Measurements from ENCODE around the gene PACS2.

Gene PACS2

DNA sequence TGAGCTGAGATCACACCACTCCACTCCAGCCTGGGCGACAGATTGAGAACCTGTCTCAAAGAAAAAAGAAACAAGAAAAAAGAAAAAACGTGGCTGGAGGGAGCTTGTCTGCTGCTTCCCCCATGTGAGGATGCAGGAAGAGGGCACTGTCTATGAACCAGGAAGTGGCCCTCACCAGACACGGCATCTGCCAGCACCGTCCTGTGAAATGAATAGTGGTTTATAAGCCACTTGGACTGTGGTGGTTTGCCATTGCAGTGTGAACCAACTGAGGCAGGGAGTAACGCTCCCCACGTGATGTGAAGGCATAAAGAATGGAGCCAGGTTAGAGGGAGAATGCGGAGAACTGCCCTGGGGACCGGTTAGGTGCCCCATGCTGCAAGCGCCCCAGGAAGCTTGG lies 9.2 kb upstream of the PACS2 start:
- Histone ChIP-seq H3K9me3 (ENCODE audit: low read length) (no peaks in the 10 kb centered on the region), H3K9ac (ENCODE audit: low read length) (no peak overlapping the region), H3K27me3 (ENCODE audit: control insufficient read depth in 1 of 2, insufficient read depth in 2 of 2, low read length in 2 of 2) (no peaks in the 10 kb centered on the region), H3K36me3 (ENCODE audit: insufficient read depth, low read length) (no peaks in the 10 kb centered on the region), H3K4me3 (ENCODE audit: low read depth in 1 of 2, low read length in 2 of 2) (no peak overlapping the region), H3K4me1 (ENCODE audit: insufficient read depth, low read length) (no peaks in the 10 kb centered on the region), H3K27ac (ENCODE audit: low read depth, low read length) (no peak overlapping the region)

DNA sequence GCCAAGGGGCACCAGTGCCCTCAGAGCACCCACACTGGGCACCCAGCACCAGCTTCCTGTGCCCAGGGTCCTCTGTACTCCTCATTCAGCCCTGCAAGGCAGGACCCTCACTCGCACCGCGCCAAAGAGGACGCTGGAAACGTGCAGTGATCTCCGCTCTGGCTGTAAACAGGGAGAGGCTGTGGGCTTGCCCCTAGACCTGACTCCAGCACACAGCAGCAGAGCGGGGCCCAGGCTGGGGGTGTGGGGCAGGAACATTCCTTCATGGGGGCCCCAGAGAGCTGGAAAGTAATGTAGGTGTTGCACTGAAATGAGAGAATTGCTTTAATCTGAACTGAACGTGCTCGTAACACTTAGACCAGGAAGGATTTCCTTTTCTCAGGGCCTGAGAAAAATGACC lies 8.8 kb upstream of the PACS2 start:
- Histone ChIP-seq H3K9ac (ENCODE audit: low read length) (no peak overlapping the region), H3K27ac (ENCODE audit: low read depth, low read length) (no peak overlapping the region), H3K4me1 (ENCODE audit: insufficient read depth, low read length) (no peaks in the 10 kb centered on the region), H3K9me3 (ENCODE audit: low read length) (no peaks in the 10 kb centered on the region), H3K36me3 (ENCODE audit: insufficient read depth, low read length) (no peaks in the 10 kb centered on the region), H3K4me3 (ENCODE audit: low read depth in 1 of 2, low read length in 2 of 2) (no peak overlapping the region), H3K27me3 (ENCODE audit: control insufficient read depth in 1 of 2, insufficient read depth in 2 of 2, low read length in 2 of 2) (no peaks in the 10 kb centered on the region)

DNA sequence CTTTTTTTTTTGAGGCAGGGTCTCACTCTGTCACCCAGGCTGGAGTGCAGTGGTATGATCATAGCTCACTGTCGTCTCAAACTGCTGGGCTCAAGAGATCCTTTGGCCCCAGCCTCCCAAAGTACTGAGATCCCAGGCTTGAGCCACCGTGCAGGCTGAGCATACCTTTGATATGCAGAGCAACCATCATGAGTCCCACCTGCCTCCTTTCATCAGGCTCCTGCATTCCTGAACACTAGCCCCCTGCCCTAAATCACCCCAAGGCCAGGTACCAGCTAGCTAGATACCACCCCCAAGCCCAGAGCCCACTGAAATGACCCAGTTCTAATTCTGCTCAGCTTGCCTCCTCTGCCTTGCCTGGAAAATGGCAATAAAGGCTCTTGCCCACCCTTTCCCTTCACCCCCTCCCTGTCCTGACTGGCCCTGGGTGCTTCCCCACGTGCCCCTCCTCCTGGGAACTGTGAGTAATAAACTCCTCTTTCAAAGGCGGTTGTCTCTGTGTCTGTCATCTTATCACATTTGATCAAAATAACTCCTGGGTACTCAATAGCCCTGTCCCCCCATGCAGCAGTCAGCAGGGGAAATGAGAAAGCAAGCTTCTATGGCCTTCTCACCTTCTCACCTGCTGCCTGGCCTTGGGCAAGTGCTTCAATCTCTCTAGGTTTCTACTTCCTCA lies 7.4 kb upstream of the PACS2 start:
- Histone ChIP-seq H3K9me3 (ENCODE audit: low read length) (no peaks in the 10 kb centered on the region), H3K4me1 (ENCODE audit: insufficient read depth, low read length) (no peaks in the 10 kb centered on the region), H3K36me3 (ENCODE audit: insufficient read depth, low read length) (no peaks in the 10 kb centered on the region), H3K4me3 (ENCODE audit: low read depth in 1 of 2, low read length in 2 of 2) (no peak overlapping the region), H3K27ac (ENCODE audit: low read depth, low read length) (no peak overlapping the region), H3K27me3 (ENCODE audit: control insufficient read depth in 1 of 2, insufficient read depth in 2 of 2, low read length in 2 of 2) (no peaks in the 10 kb centered on the region), H3K9ac (ENCODE audit: low read length) (no peak overlapping the region)

DNA sequence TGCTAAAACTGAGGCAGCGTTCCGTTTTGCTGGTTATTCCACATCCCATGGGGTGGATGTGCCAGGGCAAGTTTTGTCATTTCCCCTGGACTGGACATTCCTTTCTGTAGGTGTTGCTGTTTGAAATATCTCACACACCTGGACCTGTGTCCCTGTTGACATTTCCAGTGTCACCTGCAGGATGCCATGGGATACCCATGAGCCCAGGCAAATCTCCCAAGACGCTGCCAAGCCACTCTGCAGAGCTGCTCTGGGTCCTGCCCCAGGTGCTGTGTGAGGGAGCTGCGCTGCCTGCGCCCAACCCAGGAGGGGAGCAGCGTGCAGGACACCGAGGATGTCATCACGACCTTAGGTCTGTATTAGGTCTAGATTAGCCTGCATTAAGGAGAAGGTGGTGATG lies 5.2 kb upstream of the PACS2 start:
- no peaks in the 10 kb centered on the region for H3K27me3 ChIP-seq (ENCODE audit: control insufficient read depth in 1 of 2, insufficient read depth in 2 of 2, low read length in 2 of 2)
- H3K27ac ChIP-seq (ENCODE audit: low read depth, low read length) = no peak overlapping the region
- H3K4me3 ChIP-seq (ENCODE audit: low read depth in 1 of 2, low read length in 2 of 2) = no peak overlapping the region
- H3K36me3 ChIP-seq (ENCODE audit: insufficient read depth, low read length) = no peaks in the 10 kb centered on the region
- H3K4me1 ChIP-seq (ENCODE audit: insufficient read depth, low read length) = peaks cover 9% of the 10 kb centered on the region
- H3K9ac ChIP-seq (ENCODE audit: low read length) = no peak overlapping the region
- no peaks in the 10 kb centered on the region for H3K9me3 ChIP-seq (ENCODE audit: low read length)

DNA sequence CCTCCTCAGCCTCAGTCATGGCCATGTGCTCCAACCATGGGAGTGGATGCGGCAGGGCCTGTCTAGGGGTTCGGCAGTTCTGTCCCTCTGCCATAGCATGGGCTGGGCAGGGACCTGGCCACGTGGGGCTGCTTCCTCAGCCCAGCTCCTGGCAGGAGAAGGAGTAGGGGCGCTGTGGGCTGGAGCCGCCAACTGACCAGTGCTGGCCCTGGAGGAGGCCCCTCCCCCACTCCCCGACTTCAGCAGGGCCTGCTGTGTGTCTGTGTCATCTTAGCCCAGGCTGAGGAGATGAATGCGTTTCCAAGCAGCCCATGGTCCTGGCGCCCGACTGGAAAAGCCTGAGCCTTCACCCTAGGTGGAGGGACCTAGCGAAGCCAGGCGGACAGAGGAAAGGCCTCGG lies 2.7 kb upstream of the PACS2 start:
- Histone ChIP-seq H3K4me1 (ENCODE audit: insufficient read depth, low read length) (peaks cover 21% of the 10 kb centered on the region), H3K27me3 (ENCODE audit: control insufficient read depth in 1 of 2, insufficient read depth in 2 of 2, low read length in 2 of 2) (no peaks in the 10 kb centered on the region), H3K9ac (ENCODE audit: low read length) (no peak overlapping the region), H3K27ac (ENCODE audit: low read depth, low read length) (no peak overlapping the region), H3K36me3 (ENCODE audit: insufficient read depth, low read length) (no peaks in the 10 kb centered on the region), H3K9me3 (ENCODE audit: low read length) (no peaks in the 10 kb centered on the region), H3K4me3 (ENCODE audit: low read depth in 1 of 2, low read length in 2 of 2) (no peak overlapping the region)

DNA sequence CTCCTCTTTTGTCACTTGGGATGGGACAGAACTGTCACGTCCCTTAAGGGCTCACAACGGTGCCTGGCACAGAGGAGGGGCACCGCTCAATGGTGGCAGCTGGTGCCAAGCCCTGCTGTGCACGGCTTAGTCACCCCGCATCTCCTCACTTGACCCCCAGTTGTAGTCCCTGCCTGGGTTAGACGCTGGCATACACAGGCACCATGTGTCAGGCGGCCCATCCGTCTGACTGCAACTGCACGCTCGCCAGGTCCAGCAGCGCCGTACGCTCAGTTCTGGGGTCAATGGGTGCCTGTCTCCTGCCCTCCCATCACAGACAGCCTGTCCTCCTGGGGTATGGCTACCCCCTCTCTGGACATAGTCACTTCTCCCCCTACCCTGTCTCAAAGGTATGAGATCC lies 1.6 kb upstream of the PACS2 start:
- no peak overlapping the region for H3K4me3 ChIP-seq (ENCODE audit: low read depth in 1 of 2, low read length in 2 of 2)
- H3K27me3 ChIP-seq (ENCODE audit: control insufficient read depth in 1 of 2, insufficient read depth in 2 of 2, low read length in 2 of 2) = no peaks in the 10 kb centered on the region
- H3K9ac ChIP-seq (ENCODE audit: low read length) = peak overlapping the region; percentile 44
- peak overlapping the region; percentile 62 for H3K27ac ChIP-seq (ENCODE audit: low read depth, low read length)
- no peaks in the 10 kb centered on the region for H3K36me3 ChIP-seq (ENCODE audit: insufficient read depth, low read length)
- H3K4me1 ChIP-seq (ENCODE audit: insufficient read depth, low read length) = peaks cover 29% of the 10 kb centered on the region
- no peaks in the 10 kb centered on the region for H3K9me3 ChIP-seq (ENCODE audit: low read length)

DNA sequence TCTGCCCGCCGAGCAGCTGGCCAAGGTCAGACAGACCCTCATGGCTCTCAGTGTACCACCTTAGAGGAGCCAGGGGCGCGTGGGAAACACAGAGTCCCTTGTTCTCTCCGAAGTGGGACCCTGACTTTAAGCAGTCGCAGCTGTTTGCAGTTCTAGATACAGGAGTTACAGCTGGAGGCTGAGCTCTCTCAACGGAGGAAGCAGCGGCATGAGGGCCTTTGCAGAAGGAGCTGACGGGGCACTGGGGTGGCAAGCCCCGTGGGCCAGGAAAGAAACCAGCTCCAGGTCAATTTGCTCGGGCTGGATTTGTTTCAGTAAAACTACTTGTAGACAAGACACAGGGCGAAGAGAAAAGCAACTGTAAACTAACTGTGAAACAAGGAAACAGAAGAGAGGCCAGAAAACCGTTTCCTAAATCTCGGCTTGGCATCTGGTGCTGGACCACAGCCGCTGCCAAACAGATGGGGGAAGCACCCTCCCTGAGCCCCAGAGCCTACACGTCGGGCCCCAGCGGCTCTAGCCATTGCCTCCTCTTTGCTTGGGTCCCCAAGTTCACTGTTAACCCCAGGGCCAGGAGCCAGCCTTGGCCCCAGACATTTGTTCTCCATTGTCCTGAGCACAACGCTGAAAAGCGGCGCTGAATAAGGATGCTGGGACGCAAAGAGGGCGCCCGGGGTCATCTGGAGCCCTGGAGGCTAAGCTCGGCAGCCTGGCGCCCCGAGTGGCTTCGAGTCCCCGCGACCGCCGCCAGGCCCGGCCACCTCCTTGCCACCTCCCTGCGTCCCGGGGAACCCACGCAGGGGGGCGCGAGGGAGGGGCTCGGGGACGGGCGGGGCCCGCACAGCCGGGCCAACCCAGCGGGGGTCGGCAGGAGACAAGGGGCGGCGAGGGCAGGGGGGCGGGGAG lies 914 bp upstream of the PACS2 start:
- H3K27me3 ChIP-seq (ENCODE audit: control insufficient read depth in 1 of 2, insufficient read depth in 2 of 2, low read length in 2 of 2) = no peaks in the 10 kb centered on the region
- H3K4me1 ChIP-seq (ENCODE audit: insufficient read depth, low read length) = peaks cover 29% of the 10 kb centered on the region
- no peaks in the 10 kb centered on the region for H3K36me3 ChIP-seq (ENCODE audit: insufficient read depth, low read length)
- H3K9ac ChIP-seq (ENCODE audit: low read length) = peak overlapping the region; percentile 44
- H3K27ac ChIP-seq (ENCODE audit: low read depth, low read length) = peak overlapping the region; percentile 62
- no peaks in the 10 kb centered on the region for H3K9me3 ChIP-seq (ENCODE audit: low read length)
- H3K4me3 ChIP-seq (ENCODE audit: low read depth in 1 of 2, low read length in 2 of 2) = peak overlapping the region; percentile 50 to 52

DNA sequence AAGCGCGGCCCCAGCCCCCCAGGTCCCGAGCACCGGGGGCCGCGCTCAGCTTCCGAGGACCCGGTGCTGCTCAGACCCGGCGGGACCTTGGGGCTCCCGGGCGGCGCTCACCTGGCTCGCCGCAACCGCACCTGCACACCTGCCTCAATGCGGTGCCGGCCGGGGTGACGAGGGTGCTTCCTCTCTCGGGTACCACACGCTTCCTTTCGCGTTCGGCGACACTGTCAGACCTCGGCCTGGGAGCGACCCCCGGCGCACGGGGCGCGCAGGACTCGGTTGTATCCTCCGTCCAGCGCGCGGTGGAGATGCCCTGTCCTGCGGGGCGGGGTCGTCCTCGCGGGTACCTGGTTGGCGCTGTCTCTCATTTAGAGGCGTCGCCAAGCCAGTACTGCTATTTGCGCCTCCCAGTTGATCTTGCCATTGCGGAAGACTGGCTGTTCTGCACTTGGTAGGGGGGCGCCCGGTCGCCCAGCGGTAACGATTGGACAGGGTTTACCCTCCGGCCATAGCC lies 718 bp downstream of the PACS2 start:
- Histone ChIP-seq H3K9me3 (ENCODE audit: low read length) (no peaks in the 10 kb centered on the region), H3K4me3 (ENCODE audit: low read depth in 1 of 2, low read length in 2 of 2) (peak overlapping the region; percentile 71 to 73), H3K27me3 (ENCODE audit: control insufficient read depth in 1 of 2, insufficient read depth in 2 of 2, low read length in 2 of 2) (no peaks in the 10 kb centered on the region), H3K27ac (ENCODE audit: low read depth, low read length) (peak overlapping the region; percentile 72), H3K4me1 (ENCODE audit: insufficient read depth, low read length) (peaks cover 29% of the 10 kb centered on the region), H3K36me3 (ENCODE audit: insufficient read depth, low read length) (no peaks in the 10 kb centered on the region), H3K9ac (ENCODE audit: low read length) (peak overlapping the region; percentile 33)

DNA sequence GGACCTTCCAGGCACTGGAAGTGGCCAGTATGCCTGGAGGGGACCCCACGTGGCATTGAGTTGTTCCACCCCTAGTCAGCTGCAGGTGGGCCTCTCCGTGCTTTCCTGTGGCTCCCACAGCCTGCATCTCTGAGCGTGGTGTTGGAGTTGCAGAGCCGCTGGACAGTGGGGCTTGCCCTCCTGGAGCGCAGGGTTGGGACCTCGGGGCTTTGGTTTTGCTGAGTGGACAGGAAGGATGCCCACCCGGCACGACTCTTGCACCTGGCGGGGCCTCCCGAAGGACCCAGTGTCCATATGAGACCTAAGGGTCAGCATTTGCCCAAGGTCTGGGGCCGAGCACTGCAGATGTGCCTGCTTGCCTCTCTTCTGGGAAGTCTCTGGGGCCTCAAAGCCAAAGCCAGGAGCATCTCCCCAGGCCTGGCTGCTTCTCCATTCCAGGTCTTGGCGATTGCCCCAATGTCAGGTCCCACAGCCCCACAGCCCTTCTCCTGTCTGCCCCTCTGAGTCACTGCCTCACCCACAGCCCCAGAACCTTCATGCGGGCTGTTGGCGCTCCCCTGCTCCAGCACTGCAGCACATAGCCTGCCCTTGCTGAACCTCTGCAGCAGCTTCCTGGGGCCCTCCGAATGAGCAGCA lies 1.5 kb downstream of the PACS2 start:
- peak overlapping the region; percentile 71 to 73 for H3K4me3 ChIP-seq (ENCODE audit: low read depth in 1 of 2, low read length in 2 of 2)
- no peaks in the 10 kb centered on the region for H3K36me3 ChIP-seq (ENCODE audit: insufficient read depth, low read length)
- no peaks in the 10 kb centered on the region for H3K9me3 ChIP-seq (ENCODE audit: low read length)
- H3K27ac ChIP-seq (ENCODE audit: low read depth, low read length) = peak overlapping the region; percentile 5
- H3K9ac ChIP-seq (ENCODE audit: low read length) = peak overlapping the region; percentile 33
- peaks cover 29% of the 10 kb centered on the region for H3K4me1 ChIP-seq (ENCODE audit: insufficient read depth, low read length)
- no peaks in the 10 kb centered on the region for H3K27me3 ChIP-seq (ENCODE audit: control insufficient read depth in 1 of 2, insufficient read depth in 2 of 2, low read length in 2 of 2)

DNA sequence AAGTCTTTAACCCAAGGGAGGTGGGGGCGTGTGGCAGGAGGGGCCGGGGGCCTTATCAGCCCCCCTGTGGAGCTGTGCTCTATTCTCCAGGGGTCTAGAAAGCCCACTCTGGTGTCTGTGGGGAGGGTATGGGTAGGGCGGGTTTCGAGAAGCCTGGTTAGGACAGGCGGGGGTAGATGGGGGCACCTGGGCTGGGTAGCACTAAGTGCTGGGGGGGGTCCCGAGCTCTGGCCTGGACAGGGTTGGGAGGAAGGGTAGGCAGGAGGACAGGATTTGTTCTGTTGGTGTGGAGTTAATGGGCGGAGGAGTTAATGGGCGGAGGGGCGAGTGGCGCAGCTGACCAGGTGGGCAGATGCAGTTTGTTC lies 2.0 kb downstream of the PACS2 start:
- Histone ChIP-seq H3K27me3 (ENCODE audit: control insufficient read depth in 1 of 2, insufficient read depth in 2 of 2, low read length in 2 of 2) (no peaks in the 10 kb centered on the region), H3K9me3 (ENCODE audit: low read length) (no peaks in the 10 kb centered on the region), H3K36me3 (ENCODE audit: insufficient read depth, low read length) (no peaks in the 10 kb centered on the region), H3K9ac (ENCODE audit: low read length) (no peak overlapping the region), H3K4me1 (ENCODE audit: insufficient read depth, low read length) (peaks cover 29% of the 10 kb centered on the region), H3K27ac (ENCODE audit: low read depth, low read length) (peak overlapping the region; percentile 5), H3K4me3 (ENCODE audit: low read depth in 1 of 2, low read length in 2 of 2) (peak overlapping the region in 1 of 2 donors; percentile 35)

DNA sequence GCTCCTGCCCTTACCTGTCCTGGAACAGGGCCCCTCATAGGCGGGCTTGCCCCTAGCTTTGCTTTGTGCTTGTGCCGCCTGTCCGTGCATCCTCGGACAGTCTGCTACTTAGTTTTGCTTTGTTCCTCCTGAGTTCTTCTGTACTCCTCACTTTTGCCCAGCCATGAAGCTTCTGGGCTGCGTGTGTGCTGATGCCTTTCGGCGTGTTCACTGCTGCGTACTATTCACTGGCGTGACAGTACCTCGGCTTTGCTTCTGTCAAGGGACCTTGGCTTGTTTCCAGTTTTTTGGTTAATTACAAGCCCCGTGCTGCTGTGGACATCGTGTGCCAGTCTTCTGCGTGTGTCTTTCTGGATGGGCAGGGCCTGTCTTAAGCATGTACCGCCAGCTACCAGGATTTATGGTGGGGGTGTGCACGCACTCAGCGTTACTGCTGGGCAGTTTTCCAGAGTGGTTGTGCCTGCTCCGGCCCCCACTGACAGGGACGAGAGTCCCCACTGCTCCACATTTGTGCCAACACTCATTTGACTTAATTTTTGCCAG lies 2.5 kb downstream of the PACS2 start:
- H3K27ac ChIP-seq (ENCODE audit: low read depth, low read length) = peak overlapping the region; percentile 5
- H3K9me3 ChIP-seq (ENCODE audit: low read length) = no peaks in the 10 kb centered on the region
- H3K4me3 ChIP-seq (ENCODE audit: low read depth in 1 of 2, low read length in 2 of 2) = peak overlapping the region in 1 of 2 donors; percentile 35
- no peaks in the 10 kb centered on the region for H3K27me3 ChIP-seq (ENCODE audit: control insufficient read depth in 1 of 2, insufficient read depth in 2 of 2, low read length in 2 of 2)
- no peaks in the 10 kb centered on the region for H3K36me3 ChIP-seq (ENCODE audit: insufficient read depth, low read length)
- no peak overlapping the region for H3K9ac ChIP-seq (ENCODE audit: low read length)
- peaks cover 29% of the 10 kb centered on the region for H3K4me1 ChIP-seq (ENCODE audit: insufficient read depth, low read length)
